K562 (cell line): ENCODE results near the gene CPTP. TPM values are rescaled to one million over a fixed set of nuclear protein-coding genes. Genes with fewer than 3 reads are reported as not detected.
A peak's percentile ranks its signal among the peaks of the same experiment; 100 is the strongest.

Experiments
- BDP1 ChIP-seq: IDR thresholded peaks from 3 replicates; pipeline ENCODE4 v1.6.1; 2011; ENCODE audit not compliant: insufficient read length, insufficient read depth
- CREB1 ChIP-seq, 2 experiments: sonication (generic) in 1 of 2; formaldehyde crosslinking in 1 of 2; IDR thresholded peaks; 2 replicates each; pipeline versions ENCODE4 v1.6.1 to v1.8.0; 2012 to 2022; ENCODE audit warnings: inconsistent platforms in 1 of 2, mild to moderate bottlenecking in 1 of 2, missing genetic modification reagents in 1 of 2, moderate library complexity in 1 of 2
- EP300 ChIP-seq: IDR thresholded peaks from 2 replicates; pipeline ENCODE4 v1.6.1; 2012; ENCODE audit warnings: low read length, improper control_type of control experiment
- HIVEP1 ChIP-seq: fragments of 250-450 bp; sonication (Bioruptor Pico); IDR thresholded peaks from 2 replicates; pipeline ENCODE4 v1.4.0; 2020; ENCODE audit warnings: mild to moderate bottlenecking
- KHSRP ChIP-seq: fragments of 450-650 bp; IDR thresholded peaks from 2 replicates; pipeline ENCODE4 v1.6.1; 2017
- KLF13 ChIP-seq: fragments of 450-650 bp; IDR thresholded peaks from 2 replicates; pipeline ENCODE4 v1.6.1; 2016; ENCODE audit warnings: missing genetic modification characterization, low read depth, mild to moderate bottlenecking, missing compliant biosample characterization, moderate library complexity, borderline replicate concordance
- LARP7 ChIP-seq: fragments of 450-650 bp; IDR thresholded peaks from 2 replicates; pipeline ENCODE4 v1.6.1; 2016
- MBD2 ChIP-seq: sonication (generic); IDR thresholded peaks from 2 replicates; pipeline ENCODE4 v1.6.1; 2016; ENCODE audit warnings: low read depth, borderline replicate concordance
- MTA3 ChIP-seq: fragments of 450-650 bp; formaldehyde crosslinking; IDR thresholded peaks from 2 replicates; pipeline ENCODE4 v1.6.1; 2017; ENCODE audit warnings: mild to moderate bottlenecking, borderline replicate concordance
- NFIC ChIP-seq: fragments of 450-650 bp; IDR thresholded peaks from 2 replicates; pipeline ENCODE4 v1.6.1; 2017; ENCODE audit warnings: mild to moderate bottlenecking, inconsistent platforms
- NFIX ChIP-seq: fragments of 250-450 bp; sonication (Bioruptor Pico); IDR thresholded peaks from 2 replicates; pipeline ENCODE4 v1.4.0; 2020; ENCODE audit warnings: low read depth, mild to moderate bottlenecking, moderate library complexity
- RBM14 ChIP-seq: fragments of 200-400 bp; formaldehyde crosslinking; IDR thresholded peaks from 2 replicates; pipeline ENCODE4 v1.6.1; 2018; ENCODE audit warnings: low read depth, mild to moderate bottlenecking, low read length, moderate library complexity, borderline replicate concordance; ENCODE audit not compliant: insufficient read depth
- TAL1 ChIP-seq: fragments of 450-650 bp; IDR thresholded peaks from 2 replicates; pipeline ENCODE4 v1.6.1; 2016; ENCODE audit warnings: mild to moderate bottlenecking
- TBP ChIP-seq: optimal IDR thresholded peaks from 2 replicates; pipeline ENCODE3; 2011; ENCODE audit warnings: low read depth, low read length, improper control_type of control experiment
- ZBED1 ChIP-seq: IDR thresholded peaks from 2 replicates; pipeline ENCODE4 v1.6.1; 2014
- ZKSCAN8 ChIP-seq: fragments of 200-800 bp; sonication (Bioruptor generic); IDR thresholded peaks from 2 replicates; pipeline ENCODE4 v1.6.1; 2016; ENCODE audit warnings: missing genetic modification characterization, missing compliant biosample characterization
- ZNF384 ChIP-seq: IDR thresholded peaks from 2 replicates; pipeline ENCODE4 v1.6.1; 2012; ENCODE audit warnings: low read depth, low read length, improper control_type of control experiment
- polyA plus RNA-seq, 8 experiments: library from polyadenylated mRNA; depleted of rRNA in 4 of 8; stranded (reverse) in 5 of 8; unstranded in 3 of 8; fragments of >200 nt; fragmentation: Nextera tagmentation in 2 of 8; fragmentation: Illumina TruSeq in 1 of 8; extraction: Ambion mirVana in 2 of 8; extraction: Trizol in 1 of 8; gene quantifications; 2 replicates each; pipeline versions ENCODE4 v1.2.1 to v1.2.3, GENCODE V29; 2011 to 2014; ENCODE audit warnings: inconsistent platforms in 1 of 8, missing spikeins in 1 of 8
- total RNA-seq, 7 experiments: library from RNA; depleted of rRNA in 6 of 7; stranded (reverse); fragments of >200 nt in 6 of 7; fragmentation: Illumina TruSeq in 2 of 7; extraction: Trizol in 2 of 7; gene quantifications; 2 replicates each; pipeline versions ENCODE4 v1.2.1 to v1.2.3, GENCODE V29; 2011 to 2021; ENCODE audit warnings: low replicate concordance in 1 of 7
- TF ChIP-seq, protein P1 (sequence below): fragments of 450-650 bp; formaldehyde crosslinking; IDR thresholded peaks from 2 replicates; pipeline ENCODE4 v1.4.0; 2020; ENCODE audit warnings: mild to moderate bottlenecking, mixed read lengths
- TF ChIP-seq, protein P2 (sequence below): fragments of 450-650 bp; IDR thresholded peaks from 2 replicates; pipeline ENCODE4 v1.6.1; 2018; ENCODE audit not compliant: partially characterized antibody
- TF ChIP-seq, protein P3 (sequence below): fragments of 450-650 bp; IDR thresholded peaks from 2 replicates; pipeline ENCODE4 v1.6.1; 2017; ENCODE audit warnings: antibody characterized with exemption, mild to moderate bottlenecking

CPTP gene
- total and polyA plus RNA-seq, 9 of the 15 experiments (the other 6 are each of a cell fraction or from before 2014, with no cell fraction given), result 0.11 to 25.8 (median 3.5) TPM

DNA sequence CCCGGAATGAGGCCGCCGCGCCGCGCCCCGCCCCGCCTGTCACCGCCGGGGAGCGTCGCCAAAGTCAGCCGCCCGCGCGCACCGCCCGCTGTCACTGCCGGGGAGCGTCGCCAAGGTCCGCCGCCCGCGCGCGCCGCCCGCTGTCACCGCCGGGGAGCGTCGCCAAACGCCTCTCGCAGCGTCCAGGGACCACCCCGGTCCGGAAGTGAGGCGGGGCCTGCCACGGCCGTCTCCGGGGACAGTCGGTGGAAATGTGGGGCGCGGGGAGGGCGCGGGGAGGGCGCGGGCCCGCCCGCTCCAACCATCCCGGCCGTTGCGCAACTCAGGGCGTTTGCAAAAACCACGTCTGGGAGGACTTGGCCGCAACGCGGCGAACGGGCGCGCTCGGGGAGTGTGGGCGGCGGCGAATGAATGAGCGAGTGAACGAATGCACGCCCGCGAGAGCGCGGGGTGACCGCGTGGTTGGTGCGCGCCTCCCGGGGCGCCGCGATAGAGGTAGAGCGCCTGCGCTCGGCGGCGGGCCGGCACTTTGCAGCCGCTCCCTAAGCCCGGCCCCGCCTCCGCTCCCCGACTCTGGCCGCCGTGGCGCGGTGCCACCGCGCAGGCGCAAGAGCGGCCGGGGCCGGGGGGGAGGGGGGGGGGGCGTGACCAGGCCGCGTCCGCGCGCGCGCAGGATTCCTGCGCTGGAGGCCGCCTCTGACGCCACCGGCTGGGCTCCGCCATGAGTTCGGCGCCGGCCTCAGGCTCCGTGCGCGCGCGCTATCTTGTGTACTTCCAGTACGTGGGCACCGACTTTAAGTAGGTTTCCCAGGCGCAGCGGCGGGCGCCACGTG, 16.5 kb upstream of the CPTP start, which contains the start of the genes ACAP3 and PUSL1 (continued):
- TF ChIP-seq, protein P1, sequence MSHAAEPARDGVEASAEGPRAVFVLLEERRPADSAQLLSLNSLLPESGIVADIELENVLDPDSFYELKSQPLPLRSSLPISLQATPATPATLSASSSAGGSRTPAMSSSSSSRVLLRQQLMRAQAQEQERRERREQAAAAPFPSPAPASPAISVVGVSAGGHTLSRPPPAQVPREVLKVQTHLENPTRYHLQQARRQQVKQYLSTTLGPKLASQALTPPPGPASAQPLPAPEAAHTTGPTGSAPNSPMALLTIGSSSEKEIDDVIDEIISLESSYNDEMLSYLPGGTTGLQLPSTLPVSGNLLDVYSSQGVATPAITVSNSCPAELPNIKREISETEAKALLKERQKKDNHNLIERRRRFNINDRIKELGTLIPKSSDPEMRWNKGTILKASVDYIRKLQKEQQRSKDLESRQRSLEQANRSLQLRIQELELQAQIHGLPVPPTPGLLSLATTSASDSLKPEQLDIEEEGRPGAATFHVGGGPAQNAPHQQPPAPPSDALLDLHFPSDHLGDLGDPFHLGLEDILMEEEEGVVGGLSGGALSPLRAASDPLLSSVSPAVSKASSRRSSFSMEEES, result no peak
- no peak for TF ChIP-seq ZKSCAN8 (CRISPR knock-in tag)
- TF ChIP-seq, protein P2, sequence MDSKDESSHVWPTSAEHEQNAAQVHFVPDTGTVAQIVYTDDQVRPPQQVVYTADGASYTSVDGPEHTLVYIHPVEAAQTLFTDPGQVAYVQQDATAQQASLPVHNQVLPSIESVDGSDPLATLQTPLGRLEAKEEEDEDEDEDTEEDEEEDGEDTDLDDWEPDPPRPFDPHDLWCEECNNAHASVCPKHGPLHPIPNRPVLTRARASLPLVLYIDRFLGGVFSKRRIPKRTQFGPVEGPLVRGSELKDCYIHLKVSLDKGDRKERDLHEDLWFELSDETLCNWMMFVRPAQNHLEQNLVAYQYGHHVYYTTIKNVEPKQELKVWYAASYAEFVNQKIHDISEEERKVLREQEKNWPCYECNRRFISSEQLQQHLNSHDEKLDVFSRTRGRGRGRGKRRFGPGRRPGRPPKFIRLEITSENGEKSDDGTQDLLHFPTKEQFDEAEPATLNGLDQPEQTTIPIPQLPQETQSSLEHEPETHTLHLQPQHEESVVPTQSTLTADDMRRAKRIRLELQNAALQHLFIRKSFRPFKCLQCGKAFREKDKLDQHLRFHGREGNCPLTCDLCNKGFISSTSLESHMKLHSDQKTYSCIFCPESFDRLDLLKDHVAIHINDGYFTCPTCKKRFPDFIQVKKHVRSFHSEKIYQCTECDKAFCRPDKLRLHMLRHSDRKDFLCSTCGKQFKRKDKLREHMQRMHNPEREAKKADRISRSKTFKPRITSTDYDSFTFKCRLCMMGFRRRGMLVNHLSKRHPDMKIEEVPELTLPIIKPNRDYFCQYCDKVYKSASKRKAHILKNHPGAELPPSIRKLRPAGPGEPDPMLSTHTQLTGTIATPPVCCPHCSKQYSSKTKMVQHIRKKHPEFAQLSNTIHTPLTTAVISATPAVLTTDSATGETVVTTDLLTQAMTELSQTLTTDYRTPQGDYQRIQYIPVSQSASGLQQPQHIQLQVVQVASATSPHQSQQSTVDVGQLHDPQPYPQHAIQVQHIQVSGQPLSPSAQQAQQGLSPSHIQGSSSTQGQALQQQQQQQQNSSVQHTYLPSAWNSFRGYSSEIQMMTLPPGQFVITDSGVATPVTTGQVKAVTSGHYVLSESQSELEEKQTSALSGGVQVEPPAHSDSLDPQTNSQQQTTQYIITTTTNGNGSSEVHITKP, result peak; percentile 91
- 0 out of 2 replicates have a peak, but pooled peaks have one; percentile 34 for TF ChIP-seq ZBED1
- TF ChIP-seq TAL1, result no peak
- no peak for TF ChIP-seq LARP7
- no peak for TF ChIP-seq TBP
- peak; percentile 54 for TF ChIP-seq CREB1 (IDR thresholded peaks at IDR 0.05)
- TF ChIP-seq CREB1 (CRISPR knock-in tag; IDR thresholded peaks at IDR 0.05), result peak; percentile 69
- TF ChIP-seq NFIC, result peak; percentile 39; the same call in 1 of the 2 replicates
- 0 out of 2 replicates have a peak, but pooled peaks have one; percentile 39 for TF ChIP-seq RBM14
- TF ChIP-seq KHSRP, result no peak
- no peak; the same call in 1 of the 2 replicates for TF ChIP-seq MBD2
- no peak for TF ChIP-seq NFIX (CRISPR knock-in tag)
- no peak for TF ChIP-seq ZNF384
- no peak for TF ChIP-seq HIVEP1 (CRISPR knock-in tag)
- TF ChIP-seq, protein P3, sequence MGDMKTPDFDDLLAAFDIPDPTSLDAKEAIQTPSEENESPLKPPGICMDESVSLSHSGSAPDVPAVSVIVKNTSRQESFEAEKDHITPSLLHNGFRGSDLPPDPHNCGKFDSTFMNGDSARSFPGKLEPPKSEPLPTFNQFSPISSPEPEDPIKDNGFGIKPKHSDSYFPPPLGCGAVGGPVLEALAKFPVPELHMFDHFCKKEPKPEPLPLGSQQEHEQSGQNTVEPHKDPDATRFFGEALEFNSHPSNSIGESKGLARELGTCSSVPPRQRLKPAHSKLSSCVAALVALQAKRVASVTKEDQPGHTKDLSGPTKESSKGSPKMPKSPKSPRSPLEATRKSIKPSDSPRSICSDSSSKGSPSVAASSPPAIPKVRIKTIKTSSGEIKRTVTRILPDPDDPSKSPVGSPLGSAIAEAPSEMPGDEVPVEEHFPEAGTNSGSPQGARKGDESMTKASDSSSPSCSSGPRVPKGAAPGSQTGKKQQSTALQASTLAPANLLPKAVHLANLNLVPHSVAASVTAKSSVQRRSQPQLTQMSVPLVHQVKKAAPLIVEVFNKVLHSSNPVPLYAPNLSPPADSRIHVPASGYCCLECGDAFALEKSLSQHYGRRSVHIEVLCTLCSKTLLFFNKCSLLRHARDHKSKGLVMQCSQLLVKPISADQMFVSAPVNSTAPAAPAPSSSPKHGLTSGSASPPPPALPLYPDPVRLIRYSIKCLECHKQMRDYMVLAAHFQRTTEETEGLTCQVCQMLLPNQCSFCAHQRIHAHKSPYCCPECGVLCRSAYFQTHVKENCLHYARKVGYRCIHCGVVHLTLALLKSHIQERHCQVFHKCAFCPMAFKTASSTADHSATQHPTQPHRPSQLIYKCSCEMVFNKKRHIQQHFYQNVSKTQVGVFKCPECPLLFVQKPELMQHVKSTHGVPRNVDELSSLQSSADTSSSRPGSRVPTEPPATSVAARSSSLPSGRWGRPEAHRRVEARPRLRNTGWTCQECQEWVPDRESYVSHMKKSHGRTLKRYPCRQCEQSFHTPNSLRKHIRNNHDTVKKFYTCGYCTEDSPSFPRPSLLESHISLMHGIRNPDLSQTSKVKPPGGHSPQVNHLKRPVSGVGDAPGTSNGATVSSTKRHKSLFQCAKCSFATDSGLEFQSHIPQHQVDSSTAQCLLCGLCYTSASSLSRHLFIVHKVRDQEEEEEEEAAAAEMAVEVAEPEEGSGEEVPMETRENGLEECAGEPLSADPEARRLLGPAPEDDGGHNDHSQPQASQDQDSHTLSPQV, result no peak
- TF ChIP-seq KLF13, result peak; percentile 38; the same call in 1 of the 2 replicates
- TF ChIP-seq BDP1, result no peak
- no peak for TF ChIP-seq EP300
- peak; percentile 42; the same call in 1 of the 2 replicates for TF ChIP-seq MTA3
